Upper lobe of right lung (tissue), 1 donor: ENCODE measurements around the gene RAB20. TPM values are rescaled to one million over a fixed set of nuclear protein-coding genes. Genes with fewer than 3 reads are reported as not detected.
"Not testable (repeated sequence)": the region's sequence is repeated elsewhere in the genome, so short reads cannot be mapped to it uniquely, and the experiment has no call there.

Experiments
- ATAC-seq: fragments of 200-7000 bp; cut with Tn5 transposase; one replicate; pipeline ENCODE4 v1.9.1; 2020; ENCODE audit warnings: mild to moderate bottlenecking, moderate library complexity
- DNase-seq: peaks from one replicate; pipeline ENCODE4 v3.0.0-alpha.2; 2020
- H3K27ac ChIP-seq: fragments of 200-600 bp; one replicate; pipeline ENCODE4 v1.8.0; 2022
- H3K27me3 ChIP-seq: fragments of 200-600 bp; one replicate; pipeline ENCODE4 v1.8.0; 2022; ENCODE audit warnings: mild to moderate bottlenecking
- H3K36me3 ChIP-seq: fragments of 200-600 bp; one replicate; pipeline ENCODE4 v1.8.0; 2022
- H3K4me1 ChIP-seq: fragments of 200-600 bp; one replicate; pipeline ENCODE4 v1.8.0; 2022
- H3K4me3 ChIP-seq: fragments of 200-600 bp; one replicate; pipeline ENCODE4 v1.8.0; 2022; ENCODE audit warnings: mild to moderate bottlenecking
- H3K9me3 ChIP-seq: fragments of 200-600 bp; one replicate; pipeline ENCODE4 v1.8.0; 2022
- intact Hi-C: fragments of 100-400 bp; cut with DNase I; formaldehyde crosslinking; loops from one replicate; pipeline ENCODE4 v1.11.0; 2022
- total RNA-seq: library from RNA; stranded (reverse); fragmentation: NEBNext Ultra II Directional; extraction: Animal tissue kit (Norgen Biotek cat#: 25700); gene quantifications from one replicate; pipeline ENCODE4 v1.2.1, GENCODE V29; 2021
- TF ChIP-seq, protein P1 (sequence below): fragments of 200-600 bp; IDR thresholded peaks from one replicate; pipeline ENCODE4 v1.8.0; 2022; ENCODE audit warnings: antibody characterized with exemption
- donor health status: DM: no; HTN: yes; CAD: no; lungs with severe emphysema.

Gene RAB20
- total RNA-seq, 1 donor from 2014 or later = 52.4 TPM

GRCh38 chr13:110538632-110539031 lies 22.9 kb downstream of the RAB20 start:
- no peaks in the 10 kb centered on the region for H3K27me3 ChIP-seq
- no peaks in the 10 kb centered on the region for H3K9me3 ChIP-seq
- TF ChIP-seq, protein P1, sequence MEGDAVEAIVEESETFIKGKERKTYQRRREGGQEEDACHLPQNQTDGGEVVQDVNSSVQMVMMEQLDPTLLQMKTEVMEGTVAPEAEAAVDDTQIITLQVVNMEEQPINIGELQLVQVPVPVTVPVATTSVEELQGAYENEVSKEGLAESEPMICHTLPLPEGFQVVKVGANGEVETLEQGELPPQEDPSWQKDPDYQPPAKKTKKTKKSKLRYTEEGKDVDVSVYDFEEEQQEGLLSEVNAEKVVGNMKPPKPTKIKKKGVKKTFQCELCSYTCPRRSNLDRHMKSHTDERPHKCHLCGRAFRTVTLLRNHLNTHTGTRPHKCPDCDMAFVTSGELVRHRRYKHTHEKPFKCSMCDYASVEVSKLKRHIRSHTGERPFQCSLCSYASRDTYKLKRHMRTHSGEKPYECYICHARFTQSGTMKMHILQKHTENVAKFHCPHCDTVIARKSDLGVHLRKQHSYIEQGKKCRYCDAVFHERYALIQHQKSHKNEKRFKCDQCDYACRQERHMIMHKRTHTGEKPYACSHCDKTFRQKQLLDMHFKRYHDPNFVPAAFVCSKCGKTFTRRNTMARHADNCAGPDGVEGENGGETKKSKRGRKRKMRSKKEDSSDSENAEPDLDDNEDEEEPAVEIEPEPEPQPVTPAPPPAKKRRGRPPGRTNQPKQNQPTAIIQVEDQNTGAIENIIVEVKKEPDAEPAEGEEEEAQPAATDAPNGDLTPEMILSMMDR = no peak
- peaks cover 45% of the 10 kb centered on the region for H3K4me1 ChIP-seq
- no peak overlapping the region for H3K27ac ChIP-seq
- no peak for ATAC-seq
- intact Hi-C loops = no loop called here
- no peak overlapping the region for H3K4me3 ChIP-seq
- no peaks in the 10 kb centered on the region for H3K36me3 ChIP-seq
- DNase-seq = no peak

DNA sequence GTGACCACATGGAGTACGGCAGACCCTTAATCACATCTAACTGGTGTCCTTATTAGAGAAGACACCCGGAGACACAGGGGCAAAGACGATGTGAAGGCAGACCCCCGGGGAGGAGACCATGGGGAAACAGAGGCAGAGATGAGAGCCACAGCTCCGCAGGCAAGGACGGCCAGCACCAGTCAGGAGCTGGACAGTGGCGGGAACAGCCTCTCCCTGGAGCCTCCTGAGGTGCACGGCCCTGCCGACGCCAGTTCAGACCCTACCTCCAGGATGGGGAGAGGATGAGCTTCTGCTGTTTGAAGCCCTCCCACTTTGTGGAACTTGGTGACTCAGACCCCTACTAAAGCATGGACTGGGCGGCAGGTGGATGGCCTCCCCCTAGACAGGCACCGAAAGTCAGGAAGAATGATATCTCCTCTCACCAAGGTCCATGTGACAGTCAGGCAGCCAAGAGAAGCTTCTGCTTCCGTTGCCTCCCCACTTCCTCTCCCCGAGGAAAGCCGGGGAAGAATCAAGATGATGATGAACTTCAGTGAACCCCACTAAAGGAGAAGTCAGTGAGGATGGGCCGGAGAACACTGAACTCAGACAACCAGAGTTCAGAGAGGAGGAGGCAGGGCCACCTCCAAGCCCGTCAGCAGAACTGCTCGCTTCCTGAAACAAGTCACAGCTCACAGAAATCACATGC lies 25.4 kb downstream of the RAB20 start:
- DNase-seq = no peak
- Histone ChIP-seq H3K36me3 (no peaks in the 10 kb centered on the region), H3K4me1 (peaks cover 35% of the 10 kb centered on the region), H3K27ac (peak overlapping the region; percentile 51), H3K9me3 (no peaks in the 10 kb centered on the region), H3K27me3 (no peaks in the 10 kb centered on the region), H3K4me3 (no peak overlapping the region)
- ATAC-seq = peak; percentile 90
- intact Hi-C loops = no loop called here
- TF ChIP-seq, protein P1 = no peak

DNA sequence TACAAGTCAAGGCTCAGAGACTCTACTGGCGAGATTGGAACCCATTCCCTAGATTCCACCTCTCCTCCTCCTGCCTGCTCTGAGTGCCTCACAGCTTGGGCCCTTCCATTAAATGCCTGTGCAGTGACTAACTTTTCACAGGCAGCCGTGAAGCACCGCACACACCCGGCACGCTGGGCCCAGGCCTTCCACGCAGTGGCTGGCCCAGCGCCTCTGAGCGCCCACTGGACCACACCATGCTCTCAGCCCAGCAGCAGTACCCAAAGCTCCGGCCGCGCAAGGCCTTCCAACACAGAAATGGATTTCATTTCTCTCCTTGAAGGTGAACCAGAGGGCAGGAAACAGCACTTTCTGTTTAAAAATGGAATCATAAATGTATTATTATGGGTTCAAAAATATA lies 26.0 kb downstream of the RAB20 start:
- Histone ChIP-seq H3K27ac (peak overlapping the region; percentile 51), H3K9me3 (no peaks in the 10 kb centered on the region), H3K27me3 (no peaks in the 10 kb centered on the region), H3K36me3 (no peaks in the 10 kb centered on the region), H3K4me3 (no peak overlapping the region), H3K4me1 (peaks cover 30% of the 10 kb centered on the region)
- TF ChIP-seq, protein P1 = no peak
- ATAC-seq = no peak
- DNase-seq = no peak
- intact Hi-C loops = no loop called here

DNA sequence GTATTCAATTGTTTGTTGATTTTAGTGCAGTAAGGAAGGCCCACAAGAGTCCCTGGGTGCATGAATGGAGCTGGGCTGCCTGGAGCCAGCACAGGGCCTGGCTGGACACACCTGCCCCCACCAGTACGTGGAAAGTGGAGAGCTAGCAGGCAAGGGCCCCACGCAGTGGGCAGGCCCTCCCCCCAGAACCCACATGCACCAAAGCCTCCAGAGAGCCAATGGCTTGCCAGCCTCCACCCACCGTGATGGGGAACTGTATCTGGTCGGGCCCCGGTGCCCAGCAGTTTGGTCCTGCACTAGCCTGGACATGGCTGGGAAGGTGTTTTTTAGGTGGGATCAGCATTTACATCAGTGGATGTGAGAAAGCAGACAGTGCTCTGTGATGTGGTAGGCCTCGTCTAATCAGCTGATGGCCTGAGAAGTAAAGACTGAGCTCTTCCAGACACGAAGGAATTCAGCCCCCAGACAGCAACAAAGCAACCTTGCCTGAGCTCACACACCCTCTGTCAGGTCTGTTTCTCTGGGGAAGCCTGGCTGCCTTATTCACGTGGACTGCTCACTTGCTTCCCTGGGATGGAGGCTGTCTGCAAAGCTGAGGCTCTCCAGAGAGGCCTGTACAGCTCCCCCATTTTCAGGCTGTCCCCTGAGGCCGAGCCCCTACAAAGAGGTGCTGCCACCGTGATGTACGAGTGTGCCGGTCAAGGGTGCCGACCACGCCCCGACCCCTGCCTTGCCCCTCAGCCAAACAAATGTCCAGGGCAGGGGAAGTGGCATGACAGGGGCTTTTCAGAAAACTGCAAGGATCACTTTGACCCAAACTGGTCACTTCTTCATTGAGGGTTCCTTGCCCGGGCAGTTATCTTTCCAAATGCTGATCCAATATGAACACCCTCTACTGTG lies 27.5 kb downstream of the RAB20 start:
- ATAC-seq (no peak), DNase-seq (no peak)
- TF ChIP-seq, protein P1 = no peak
- intact Hi-C loops = no loop called here
- Histone ChIP-seq H3K36me3 (no peaks in the 10 kb centered on the region), H3K27ac (no peak overlapping the region), H3K27me3 (no peaks in the 10 kb centered on the region), H3K4me1 (peaks cover 28% of the 10 kb centered on the region), H3K9me3 (no peaks in the 10 kb centered on the region), H3K4me3 (no peak overlapping the region)

- intact Hi-C loops, H3K27ac ChIP-seq, DNase-seq, H3K27me3 ChIP-seq, H3K4me3 ChIP-seq, H3K9me3 ChIP-seq, ATAC-seq, H3K36me3 ChIP-seq: not testable (repeated sequence)
- H3K4me1 ChIP-seq = peaks cover 30% of the 10 kb centered on the region
Observed at GRCh38 chr13:110532258-110532657, 29.3 kb downstream of the RAB20 start.

- DNase-seq (peak; percentile 72), ATAC-seq (peak; percentile 64)
- H3K36me3 ChIP-seq = no peaks in the 10 kb centered on the region
- H3K27ac ChIP-seq = no peak overlapping the region
- no peaks in the 10 kb centered on the region for H3K27me3 ChIP-seq
- intact Hi-C loops = no loop called here
- peaks cover 36% of the 10 kb centered on the region for H3K4me1 ChIP-seq
- TF ChIP-seq, protein P1 = no peak
- no peaks in the 10 kb centered on the region for H3K9me3 ChIP-seq
- no peak overlapping the region for H3K4me3 ChIP-seq
Observed at GRCh38 chr13:110531671-110532083, 29.8 kb downstream of the RAB20 start.
